ENCODE results near the gene TRPM3.

TRPM3 gene

DNA sequence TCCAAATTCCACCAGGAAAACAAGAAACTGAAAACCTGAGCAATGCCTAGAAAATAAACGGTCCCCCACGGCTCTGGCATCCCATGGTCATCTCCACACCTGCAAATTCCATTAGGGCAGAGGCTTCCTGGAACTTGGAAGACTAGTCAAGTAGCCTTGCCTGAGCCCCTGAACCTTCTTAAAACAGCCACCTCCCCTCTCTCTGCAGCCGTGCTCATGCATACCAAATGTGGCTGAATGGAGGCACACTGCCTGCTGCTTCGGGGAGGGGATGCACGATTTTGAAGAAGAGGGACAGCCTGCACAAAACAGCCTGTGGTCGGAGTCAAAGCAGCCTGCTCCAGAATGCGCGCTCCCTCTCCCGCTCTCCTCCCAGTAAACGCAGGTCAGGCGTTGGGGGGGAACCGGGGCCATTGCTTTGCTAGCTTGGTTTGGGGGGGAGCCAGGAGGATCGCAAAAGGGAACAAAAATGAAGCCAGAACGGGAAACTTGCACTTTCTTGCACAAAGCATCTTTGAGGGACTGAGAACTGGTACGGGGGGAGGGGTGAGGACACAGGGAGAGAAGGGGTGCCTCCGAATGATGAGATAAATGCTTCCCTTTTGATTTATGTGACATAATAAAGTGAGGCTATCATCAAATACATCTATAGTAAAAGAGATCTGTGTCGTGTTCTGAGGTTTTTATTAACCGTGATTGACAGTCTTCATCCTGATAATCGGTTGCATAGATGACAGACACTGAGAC is at the start of gene TRPM3:
TRPM3 (minus strand) TSS at position 347 of the 747 bp plus-strand sequence; CDS start at position 80, 267 bp downstream.
- TF ChIP-seq, protein P1, sequence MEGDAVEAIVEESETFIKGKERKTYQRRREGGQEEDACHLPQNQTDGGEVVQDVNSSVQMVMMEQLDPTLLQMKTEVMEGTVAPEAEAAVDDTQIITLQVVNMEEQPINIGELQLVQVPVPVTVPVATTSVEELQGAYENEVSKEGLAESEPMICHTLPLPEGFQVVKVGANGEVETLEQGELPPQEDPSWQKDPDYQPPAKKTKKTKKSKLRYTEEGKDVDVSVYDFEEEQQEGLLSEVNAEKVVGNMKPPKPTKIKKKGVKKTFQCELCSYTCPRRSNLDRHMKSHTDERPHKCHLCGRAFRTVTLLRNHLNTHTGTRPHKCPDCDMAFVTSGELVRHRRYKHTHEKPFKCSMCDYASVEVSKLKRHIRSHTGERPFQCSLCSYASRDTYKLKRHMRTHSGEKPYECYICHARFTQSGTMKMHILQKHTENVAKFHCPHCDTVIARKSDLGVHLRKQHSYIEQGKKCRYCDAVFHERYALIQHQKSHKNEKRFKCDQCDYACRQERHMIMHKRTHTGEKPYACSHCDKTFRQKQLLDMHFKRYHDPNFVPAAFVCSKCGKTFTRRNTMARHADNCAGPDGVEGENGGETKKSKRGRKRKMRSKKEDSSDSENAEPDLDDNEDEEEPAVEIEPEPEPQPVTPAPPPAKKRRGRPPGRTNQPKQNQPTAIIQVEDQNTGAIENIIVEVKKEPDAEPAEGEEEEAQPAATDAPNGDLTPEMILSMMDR (conservative IDR thresholded peaks at IDR 0.05) = no peak
- TF ChIP-seq ZFX (IDR thresholded peaks at IDR 0.05) = no peak
- no peak within 1 kb of the TSS for H3K27ac ChIP-seq

DNA sequence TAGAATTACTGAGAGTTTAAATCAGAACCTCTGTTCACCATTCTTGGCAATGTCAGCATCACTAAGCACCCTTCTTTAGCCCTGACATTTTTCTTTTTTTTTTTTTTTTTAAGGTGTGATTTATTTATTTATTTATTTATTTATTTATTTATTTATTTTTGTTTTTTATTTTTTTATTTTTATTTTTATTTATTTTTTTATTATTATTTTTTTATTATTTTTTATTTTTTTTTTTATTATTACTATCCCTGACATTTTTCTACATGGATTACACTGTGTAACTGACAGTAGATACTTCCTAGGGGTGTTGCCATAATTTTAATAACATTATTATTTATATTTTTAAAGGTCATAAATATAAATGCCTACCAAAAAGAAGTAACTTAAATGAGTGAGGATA is 47.0 kb upstream of the TRPM3 start:
- TF ChIP-seq ZFX (IDR thresholded peaks at IDR 0.05) = no peak
- TF ChIP-seq, protein P1 (conservative IDR thresholded peaks at IDR 0.05) = no peak
- no peak overlapping the region for H3K27ac ChIP-seq

DNA sequence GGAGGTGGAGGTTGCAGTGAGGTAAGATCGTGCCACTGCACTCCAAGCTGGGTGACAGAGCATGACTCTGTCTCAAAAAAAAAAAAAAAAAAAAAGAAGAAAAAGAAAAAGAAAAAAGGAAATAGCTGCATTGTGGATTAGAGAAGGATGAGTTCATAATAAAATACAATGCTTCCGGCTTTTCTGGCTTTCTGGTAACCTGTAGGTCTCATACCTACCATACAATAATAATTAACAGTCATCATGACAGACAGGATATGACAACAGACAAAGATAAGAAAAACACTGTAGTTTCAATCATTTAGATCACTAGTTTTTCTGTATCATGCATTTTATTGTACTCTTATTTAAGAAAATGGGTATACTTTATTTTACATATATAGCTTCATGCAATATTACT is 40.7 kb upstream of the TRPM3 start:
- TF ChIP-seq ZFX (IDR thresholded peaks at IDR 0.05) = no peak
- H3K27ac ChIP-seq = no peak overlapping the region

DNA sequence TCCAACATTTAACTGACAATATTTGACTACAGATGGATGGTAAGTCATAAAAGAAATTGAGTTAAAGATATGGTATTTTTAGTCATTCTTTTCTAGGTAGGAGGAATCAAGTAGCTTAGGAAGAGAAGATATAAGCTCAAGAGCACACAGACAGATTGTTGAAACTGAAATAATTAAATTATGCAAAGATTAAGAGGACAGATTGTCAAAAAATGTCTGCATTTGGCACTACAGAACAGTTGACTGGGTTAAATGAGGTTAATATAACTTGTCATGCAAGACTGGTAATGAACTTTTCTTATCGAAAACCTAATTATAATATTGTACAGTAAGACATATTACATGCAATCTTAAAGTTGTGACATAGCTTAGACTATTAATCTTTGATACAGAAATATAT is 36.3 kb upstream of the TRPM3 start:
- TF ChIP-seq, protein P1 (conservative IDR thresholded peaks at IDR 0.05) = no peak
- TF ChIP-seq ZFX (IDR thresholded peaks at IDR 0.05) = no peak
- no peak overlapping the region for H3K27ac ChIP-seq

DNA sequence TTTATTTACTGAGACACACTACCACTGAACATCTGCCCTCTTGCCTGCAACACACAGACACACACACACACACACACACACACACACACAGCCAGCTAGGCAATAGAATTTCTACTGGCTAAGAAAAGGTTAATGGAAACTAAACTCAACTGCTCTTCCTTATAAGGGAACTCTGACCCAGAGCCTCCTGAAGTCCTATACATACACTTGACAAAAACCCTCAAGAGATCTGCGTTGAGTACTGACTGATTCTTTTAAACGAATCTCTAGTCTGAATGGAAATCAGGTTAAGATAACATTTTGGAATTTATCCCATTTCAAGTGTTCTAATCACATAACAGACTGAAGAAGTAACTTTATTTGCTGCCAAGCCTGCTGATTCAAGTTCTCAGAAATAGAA is 25.9 kb upstream of the TRPM3 start:
- TF ChIP-seq, protein P1 (conservative IDR thresholded peaks at IDR 0.05) = no peak
- TF ChIP-seq ZFX (IDR thresholded peaks at IDR 0.05) = no peak
- H3K27ac ChIP-seq = no peak overlapping the region

DNA sequence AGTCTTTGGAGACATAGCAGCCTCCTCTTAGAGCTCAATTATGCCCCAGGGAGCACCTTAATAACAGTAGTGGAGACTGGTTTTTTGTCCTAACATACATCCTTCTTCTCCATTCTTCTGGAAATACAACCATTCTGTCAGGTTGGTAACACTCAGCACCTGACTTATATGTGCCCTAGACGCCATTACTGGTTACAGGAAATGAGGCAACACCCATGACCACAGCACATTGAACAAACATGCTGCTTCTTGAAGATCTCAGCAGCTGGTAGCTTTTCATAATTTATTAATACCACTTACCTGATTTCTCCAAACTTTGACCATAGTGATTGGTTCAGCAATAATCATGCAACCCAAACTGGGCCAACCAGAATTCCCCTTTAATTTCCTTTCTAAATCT is 25.1 kb upstream of the TRPM3 start:
- no peak overlapping the region for H3K27ac ChIP-seq
- TF ChIP-seq, protein P1 (conservative IDR thresholded peaks at IDR 0.05) = no peak
- no peak for TF ChIP-seq ZFX (IDR thresholded peaks at IDR 0.05)

DNA sequence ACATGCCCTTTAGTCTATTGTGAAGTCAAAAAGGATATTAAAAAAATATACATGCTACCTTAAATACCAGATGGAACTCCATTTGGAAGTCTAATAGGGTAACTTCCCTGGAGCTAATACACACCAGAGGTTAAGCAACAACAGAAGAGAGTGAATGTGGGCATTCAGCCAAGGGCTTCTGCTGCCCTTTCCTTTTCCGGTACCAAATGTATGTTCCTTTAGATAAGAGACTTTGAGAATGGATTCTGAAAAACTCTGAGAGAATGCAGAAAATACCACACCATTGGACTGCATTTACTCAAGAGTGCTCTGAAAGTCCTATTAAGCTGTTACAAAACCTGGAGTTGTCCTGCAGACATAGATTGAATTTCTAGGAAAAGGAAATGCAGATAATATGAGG is 23.8 kb upstream of the TRPM3 start:
- TF ChIP-seq, protein P1 (conservative IDR thresholded peaks at IDR 0.05) = no peak
- TF ChIP-seq ZFX (IDR thresholded peaks at IDR 0.05) = no peak
- no peak overlapping the region for H3K27ac ChIP-seq

DNA sequence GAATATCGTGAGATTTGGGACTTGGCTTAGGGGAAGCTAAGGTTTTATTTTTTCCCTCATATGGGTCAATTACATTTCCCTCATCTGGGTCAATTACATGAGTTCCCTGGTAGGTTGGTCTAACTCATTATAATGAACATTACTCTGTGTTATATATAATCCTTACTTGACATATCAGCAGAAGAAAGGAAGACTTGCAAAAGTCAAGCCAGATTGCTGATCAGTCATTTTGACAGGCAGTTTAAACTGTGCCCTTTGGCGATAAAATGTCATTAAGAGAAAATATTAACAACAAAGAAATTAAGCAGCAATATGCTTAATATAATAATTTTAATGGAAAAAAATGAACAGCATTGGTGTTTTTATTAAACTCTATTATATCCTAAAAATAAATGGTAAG is 23.1 kb upstream of the TRPM3 start:
- TF ChIP-seq ZFX (IDR thresholded peaks at IDR 0.05) = no peak
- TF ChIP-seq, protein P1 (conservative IDR thresholded peaks at IDR 0.05) = no peak
- no peak overlapping the region for H3K27ac ChIP-seq

All from C4-2B (cell line).